Thyroid gland (tissue), 4 donors: ENCODE measurements around the gene SHC3. TPM values are rescaled to one million over a fixed set of nuclear protein-coding genes. Genes with fewer than 3 reads are reported as not detected.

Experiments used
- DNase-seq, 2 donors: peaks; one replicate each; pipeline ENCODE4 v3.0.0-alpha.2; 2019
- H3K27ac ChIP-seq, 3 donors: fragments of 200-600 bp; sonication (generic); 1 replicate in 2 of 3; 2 replicates in 1 of 3; pipeline ENCODE4 v1.5.1; 2016 to 2019; ENCODE audit warnings: mild to moderate bottlenecking in 1 of 3, moderate library complexity in 1 of 3
- H3K27me3 ChIP-seq: fragments of 200-600 bp; sonication (generic); one replicate; pipeline ENCODE4 v1.5.1; 2019
- H3K36me3 ChIP-seq, 2 donors: fragments of 200-600 bp; sonication (generic); one replicate each; pipeline ENCODE4 v1.5.1; 2016 to 2019
- H3K4me1 ChIP-seq, 2 donors: fragments of 200-600 bp; sonication (generic); one replicate each; pipeline ENCODE4 v1.5.1; 2017 to 2019
- H3K4me3 ChIP-seq, 3 donors: fragments of 200-600 bp; sonication (generic); replicated peaks in 1 of 3; 1 replicate in 2 of 3; 2 replicates in 1 of 3; pipeline ENCODE4 v1.5.1; 2016; ENCODE audit warnings: mild to moderate bottlenecking in 1 of 3
- H3K9me3 ChIP-seq: fragments of 200-600 bp; sonication (generic); one replicate; pipeline ENCODE4 v1.5.1; 2017
- CTCF ChIP-seq, 6 experiments: fragments of 200-600 bp in 3 of 6; fragments of 450-650 bp in 3 of 6; sonication (generic) in 3 of 6; IDR thresholded peaks; one replicate each; pipeline ENCODE4 v1.5.1; 2016 to 2019; ENCODE audit warnings: antibody characterized with exemption in 6 of 6, mild to moderate bottlenecking in 2 of 6, inconsistent platforms in 1 of 6, moderate library complexity in 1 of 6
- POLR2A ChIP-seq, 2 donors: fragments of 450-650 bp; IDR thresholded peaks; one replicate each; pipeline ENCODE4 v1.6.1; 2017; ENCODE audit warnings: antibody characterized with exemption in 2 of 2, mild to moderate bottlenecking in 2 of 2, moderate library complexity in 1 of 2
- WGBS, 2 donors: methylation state at CpG; one replicate each; pipeline ENCODE4 v1.1.5; 2017; 5-methylcytosine and 5-hydroxymethylcytosine counted together
- intact Hi-C: fragments of 100-400 bp; cut with DNase I; formaldehyde crosslinking; loops from one replicate; pipeline ENCODE4 v1.15.1; 2023
- total RNA-seq, 4 donors: library from RNA; depleted of rRNA; stranded (reverse); fragments of >200 nt; gene quantifications; one replicate each; pipeline ENCODE4 v1.2.3, GENCODE V29; 2016

The SHC3 gene
- total RNA-seq, 4 donors from 2014 or later = 0.40 to 5.9 (median 1.2) TPM

GRCh38 chr9:89109666-89110065 is 69.0 kb downstream of the SHC3 start:
- no peak overlapping the region for H3K27ac ChIP-seq
- H3K36me3 ChIP-seq = no peaks in the 10 kb centered on the region
- H3K9me3 ChIP-seq = no peaks in the 10 kb centered on the region
- TF ChIP-seq CTCF (IDR thresholded peaks at IDR 0.05) (no peak), POLR2A (IDR thresholded peaks at IDR 0.05) (no peak)
- H3K27me3 ChIP-seq = no peaks in the 10 kb centered on the region
- DNase-seq = no peak
- H3K4me3 ChIP-seq = no peak overlapping the region
- intact Hi-C loops = no loop called here
- no peaks in the 10 kb centered on the region for H3K4me1 ChIP-seq

- no peaks in the 10 kb centered on the region for H3K27me3 ChIP-seq
- 79 to 92% methylated on average over 3 of the region's 3 CpGs for WGBS, 2 donors
- no peak overlapping the region for H3K27ac ChIP-seq
- no peaks in the 10 kb centered on the region for H3K4me1 ChIP-seq
- no peak overlapping the region for H3K4me3 ChIP-seq
- H3K36me3 ChIP-seq = no peaks in the 10 kb centered on the region
- DNase-seq = no peak
- intact Hi-C loops = no loop called here
- no peaks in the 10 kb centered on the region for H3K9me3 ChIP-seq
- TF ChIP-seq CTCF (IDR thresholded peaks at IDR 0.05) (no peak), POLR2A (IDR thresholded peaks at IDR 0.05) (no peak)
Measured at GRCh38 chr9:89107406-89107805, 71.2 kb downstream of the SHC3 start.

- no peaks in the 10 kb centered on the region for H3K36me3 ChIP-seq
- no peaks in the 10 kb centered on the region for H3K27me3 ChIP-seq
- intact Hi-C loops = no loop called here
- 88 to 93% methylated on average over 10 of the region's 10 CpGs for WGBS, 2 donors
- TF ChIP-seq CTCF (IDR thresholded peaks at IDR 0.05) (no peak), POLR2A (IDR thresholded peaks at IDR 0.05) (no peak)
- DNase-seq = no peak
- H3K27ac ChIP-seq = no peak overlapping the region
- H3K4me3 ChIP-seq = no peak overlapping the region
- H3K4me1 ChIP-seq = no peaks in the 10 kb centered on the region
- H3K9me3 ChIP-seq = no peaks in the 10 kb centered on the region
Measured at GRCh38 chr9:89106224-89106851, 72.3 kb downstream of the SHC3 start.

- no peaks in the 10 kb centered on the region for H3K4me1 ChIP-seq
- WGBS, 2 donors = 74 to 76% methylated on average over 4 of the region's 4 CpGs
- no peak overlapping the region for H3K4me3 ChIP-seq
- intact Hi-C loops = no loop called here
- no peak overlapping the region for H3K27ac ChIP-seq
- no peaks in the 10 kb centered on the region for H3K36me3 ChIP-seq
- TF ChIP-seq POLR2A (IDR thresholded peaks at IDR 0.05) = no peak
- no peak for TF ChIP-seq CTCF (IDR thresholded peaks at IDR 0.05)
- H3K27me3 ChIP-seq = no peaks in the 10 kb centered on the region
- no peaks in the 10 kb centered on the region for H3K9me3 ChIP-seq
- DNase-seq = no peak
Measured at GRCh38 chr9:89104821-89105220, 73.8 kb downstream of the SHC3 start.

- Histone ChIP-seq H3K4me3 (no peak overlapping the region), H3K9me3 (no peaks in the 10 kb centered on the region), H3K36me3 (no peaks in the 10 kb centered on the region), H3K4me1 (no peaks in the 10 kb centered on the region), H3K27ac (no peak overlapping the region), H3K27me3 (no peaks in the 10 kb centered on the region)
- 79 to 92% methylated on average over 2 of the region's 2 CpGs for WGBS, 2 donors
- no peak for DNase-seq
- intact Hi-C loops = no loop called here
- TF ChIP-seq POLR2A (IDR thresholded peaks at IDR 0.05) (no peak), CTCF (IDR thresholded peaks at IDR 0.05) (no peak)
Measured at GRCh38 chr9:89097219-89097618, 81.4 kb downstream of the SHC3 start.
